ENCODE data around the gene CSAG3. TPM values are rescaled to one million over a fixed set of nuclear protein-coding genes. Genes with fewer than 3 reads are reported as not detected.
"Not testable (repeated sequence)": the region's sequence is repeated elsewhere in the genome, so short reads cannot be mapped to it uniquely, and the experiment has no call there.

The CSAG3 gene
- total RNA-seq, 1 experiment from 2014 or later = 0.26 TPM

DNA sequence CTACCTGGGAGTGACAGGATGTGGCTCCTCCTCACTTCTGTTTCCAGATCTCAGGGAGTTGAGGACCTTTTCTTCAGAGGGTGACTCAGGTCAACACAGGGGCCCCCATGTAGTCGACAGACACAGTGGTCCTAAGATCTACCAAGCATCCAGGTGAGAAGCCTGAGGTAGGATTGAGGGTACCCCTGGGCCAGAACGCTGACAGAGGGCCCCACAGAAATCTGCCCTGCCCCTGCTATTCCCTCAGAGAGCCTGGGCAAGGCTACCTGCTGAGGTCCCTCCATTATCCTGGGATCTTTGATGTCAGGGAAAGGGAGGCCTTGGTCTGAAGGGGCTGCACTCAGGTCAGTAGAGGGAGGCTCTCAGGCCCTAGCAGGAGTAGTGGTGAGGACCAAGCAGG lies 23.9 kb upstream of the CSAG3 start:
- H3K27me3 ChIP-seq (ENCODE audit: control insufficient read depth, insufficient read depth, low read length) = no peaks in the 10 kb centered on the region
- no peaks in the 10 kb centered on the region for H3K9me3 ChIP-seq (ENCODE audit: control insufficient read depth, insufficient read depth, low read depth, low read length)
- no peaks in the 10 kb centered on the region for H3K36me3 ChIP-seq (ENCODE audit: control insufficient read depth, insufficient read depth, low read length)
- DNase-seq (ENCODE audit: low read depth, low spot score) (no peak), ATAC-seq (no peak)
- POLR2A ChIA-PET = no interaction called here
- H3K4me3 ChIP-seq (ENCODE audit: low read depth in 2 of 2, low read length in 2 of 2) = no peak overlapping the region
- TF ChIP-seq, protein P1, sequence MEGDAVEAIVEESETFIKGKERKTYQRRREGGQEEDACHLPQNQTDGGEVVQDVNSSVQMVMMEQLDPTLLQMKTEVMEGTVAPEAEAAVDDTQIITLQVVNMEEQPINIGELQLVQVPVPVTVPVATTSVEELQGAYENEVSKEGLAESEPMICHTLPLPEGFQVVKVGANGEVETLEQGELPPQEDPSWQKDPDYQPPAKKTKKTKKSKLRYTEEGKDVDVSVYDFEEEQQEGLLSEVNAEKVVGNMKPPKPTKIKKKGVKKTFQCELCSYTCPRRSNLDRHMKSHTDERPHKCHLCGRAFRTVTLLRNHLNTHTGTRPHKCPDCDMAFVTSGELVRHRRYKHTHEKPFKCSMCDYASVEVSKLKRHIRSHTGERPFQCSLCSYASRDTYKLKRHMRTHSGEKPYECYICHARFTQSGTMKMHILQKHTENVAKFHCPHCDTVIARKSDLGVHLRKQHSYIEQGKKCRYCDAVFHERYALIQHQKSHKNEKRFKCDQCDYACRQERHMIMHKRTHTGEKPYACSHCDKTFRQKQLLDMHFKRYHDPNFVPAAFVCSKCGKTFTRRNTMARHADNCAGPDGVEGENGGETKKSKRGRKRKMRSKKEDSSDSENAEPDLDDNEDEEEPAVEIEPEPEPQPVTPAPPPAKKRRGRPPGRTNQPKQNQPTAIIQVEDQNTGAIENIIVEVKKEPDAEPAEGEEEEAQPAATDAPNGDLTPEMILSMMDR (IDR thresholded peaks at IDR 0.05) = no peak
- TF ChIP-seq SIN3A (IDR thresholded peaks at IDR 0.05; ENCODE audit: borderline replicate concordance, insufficient read depth, low read depth, low read length) (no peak), TCF7L2 (IDR thresholded peaks at IDR 0.05; ENCODE audit: low read depth, low read length) (no peak), POLR2AphosphoS5 (IDR thresholded peaks at IDR 0.05; ENCODE audit: low read depth, low read length) (no peak)
- TF ChIP-seq, protein P2, sequence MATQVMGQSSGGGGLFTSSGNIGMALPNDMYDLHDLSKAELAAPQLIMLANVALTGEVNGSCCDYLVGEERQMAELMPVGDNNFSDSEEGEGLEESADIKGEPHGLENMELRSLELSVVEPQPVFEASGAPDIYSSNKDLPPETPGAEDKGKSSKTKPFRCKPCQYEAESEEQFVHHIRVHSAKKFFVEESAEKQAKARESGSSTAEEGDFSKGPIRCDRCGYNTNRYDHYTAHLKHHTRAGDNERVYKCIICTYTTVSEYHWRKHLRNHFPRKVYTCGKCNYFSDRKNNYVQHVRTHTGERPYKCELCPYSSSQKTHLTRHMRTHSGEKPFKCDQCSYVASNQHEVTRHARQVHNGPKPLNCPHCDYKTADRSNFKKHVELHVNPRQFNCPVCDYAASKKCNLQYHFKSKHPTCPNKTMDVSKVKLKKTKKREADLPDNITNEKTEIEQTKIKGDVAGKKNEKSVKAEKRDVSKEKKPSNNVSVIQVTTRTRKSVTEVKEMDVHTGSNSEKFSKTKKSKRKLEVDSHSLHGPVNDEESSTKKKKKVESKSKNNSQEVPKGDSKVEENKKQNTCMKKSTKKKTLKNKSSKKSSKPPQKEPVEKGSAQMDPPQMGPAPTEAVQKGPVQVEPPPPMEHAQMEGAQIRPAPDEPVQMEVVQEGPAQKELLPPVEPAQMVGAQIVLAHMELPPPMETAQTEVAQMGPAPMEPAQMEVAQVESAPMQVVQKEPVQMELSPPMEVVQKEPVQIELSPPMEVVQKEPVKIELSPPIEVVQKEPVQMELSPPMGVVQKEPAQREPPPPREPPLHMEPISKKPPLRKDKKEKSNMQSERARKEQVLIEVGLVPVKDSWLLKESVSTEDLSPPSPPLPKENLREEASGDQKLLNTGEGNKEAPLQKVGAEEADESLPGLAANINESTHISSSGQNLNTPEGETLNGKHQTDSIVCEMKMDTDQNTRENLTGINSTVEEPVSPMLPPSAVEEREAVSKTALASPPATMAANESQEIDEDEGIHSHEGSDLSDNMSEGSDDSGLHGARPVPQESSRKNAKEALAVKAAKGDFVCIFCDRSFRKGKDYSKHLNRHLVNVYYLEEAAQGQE (IDR thresholded peaks at IDR 0.05; ENCODE audit: insufficient read depth in 1 of 2, low read depth in 2 of 2, low read length in 1 of 2) = no peak
- H3K27ac ChIP-seq (ENCODE audit: low read length) = no peak overlapping the region
- CTCF ChIA-PET = no interaction called here
- in situ Hi-C loops (cut with HindIII; ENCODE audit: low pct_unique_long_range_greater_than_20kb, low sequenced_read_pairs) (no loop called here), intact Hi-C loops (cut with micrococcal nuclease; ENCODE audit: unreplicated experiment) (no loop called here)
- H3K4me1 ChIP-seq (ENCODE audit: control insufficient read depth, insufficient read depth, low read length) = no peaks in the 10 kb centered on the region
- no TSS peak for BruUV-seq (replicated peaks)

DNA sequence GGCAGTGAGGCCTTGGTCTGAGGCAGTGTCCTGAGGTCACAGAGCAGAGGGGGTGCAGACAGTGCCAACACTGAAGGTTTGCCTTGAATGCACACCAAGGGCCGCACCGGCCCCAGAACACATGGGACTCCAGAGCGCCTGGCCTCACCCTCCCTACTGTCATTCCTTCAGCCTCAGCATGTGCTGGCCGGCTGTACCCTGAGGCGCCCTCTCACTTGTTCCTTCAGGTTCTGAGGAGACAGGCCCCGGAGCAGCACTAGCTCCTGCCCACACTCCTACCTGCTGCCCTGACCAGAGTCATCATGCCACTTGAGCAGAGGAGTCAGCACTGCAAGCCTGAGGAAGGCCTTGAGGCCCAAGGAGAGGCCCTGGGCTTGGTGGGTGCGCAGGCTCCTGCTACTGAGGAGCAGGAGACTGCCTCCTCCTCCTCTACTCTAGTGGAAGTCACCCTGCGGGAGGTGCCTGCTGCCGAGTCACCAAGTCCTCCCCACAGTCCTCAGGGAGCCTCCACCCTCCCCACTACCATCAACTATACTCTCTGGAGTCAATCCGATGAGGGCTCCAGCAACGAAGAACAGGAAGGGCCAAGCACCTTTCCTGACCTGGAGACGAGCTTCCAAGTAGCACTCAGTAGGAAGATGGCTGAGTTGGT lies 23.0 kb upstream of the CSAG3 start:
- H3K9me3 ChIP-seq (ENCODE audit: control insufficient read depth, insufficient read depth, low read depth, low read length) = no peaks in the 10 kb centered on the region
- intact Hi-C loops (cut with micrococcal nuclease; ENCODE audit: unreplicated experiment) (no loop called here), in situ Hi-C loops (cut with HindIII; ENCODE audit: low pct_unique_long_range_greater_than_20kb, low sequenced_read_pairs) (no loop called here)
- BruUV-seq (replicated peaks) = no TSS peak
- ATAC-seq (no peak; the same call in 1 of the 2 replicates), DNase-seq (ENCODE audit: low read depth, low spot score) (no peak)
- H3K27me3 ChIP-seq (ENCODE audit: control insufficient read depth, insufficient read depth, low read length) = no peaks in the 10 kb centered on the region
- CTCF ChIA-PET = no interaction called here
- no peak overlapping the region for H3K4me3 ChIP-seq (ENCODE audit: low read depth in 2 of 2, low read length in 2 of 2)
- H3K36me3 ChIP-seq (ENCODE audit: control insufficient read depth, insufficient read depth, low read length) = no peaks in the 10 kb centered on the region
- no peak overlapping the region for H3K27ac ChIP-seq (ENCODE audit: low read length)
- H3K4me1 ChIP-seq (ENCODE audit: control insufficient read depth, insufficient read depth, low read length) = no peaks in the 10 kb centered on the region
- TF ChIP-seq, protein P2 (IDR thresholded peaks at IDR 0.05; ENCODE audit: insufficient read depth in 1 of 2, low read depth in 2 of 2, low read length in 1 of 2) = no peak
- TF ChIP-seq POLR2AphosphoS5 (IDR thresholded peaks at IDR 0.05; ENCODE audit: low read depth, low read length) = no peak
- TF ChIP-seq, protein P1 (IDR thresholded peaks at IDR 0.05) = no peak
- no peak for TF ChIP-seq TCF7L2 (IDR thresholded peaks at IDR 0.05; ENCODE audit: low read depth, low read length)
- no peak for TF ChIP-seq SIN3A (IDR thresholded peaks at IDR 0.05; ENCODE audit: borderline replicate concordance, insufficient read depth, low read depth, low read length)
- POLR2A ChIA-PET = no interaction called here

DNA sequence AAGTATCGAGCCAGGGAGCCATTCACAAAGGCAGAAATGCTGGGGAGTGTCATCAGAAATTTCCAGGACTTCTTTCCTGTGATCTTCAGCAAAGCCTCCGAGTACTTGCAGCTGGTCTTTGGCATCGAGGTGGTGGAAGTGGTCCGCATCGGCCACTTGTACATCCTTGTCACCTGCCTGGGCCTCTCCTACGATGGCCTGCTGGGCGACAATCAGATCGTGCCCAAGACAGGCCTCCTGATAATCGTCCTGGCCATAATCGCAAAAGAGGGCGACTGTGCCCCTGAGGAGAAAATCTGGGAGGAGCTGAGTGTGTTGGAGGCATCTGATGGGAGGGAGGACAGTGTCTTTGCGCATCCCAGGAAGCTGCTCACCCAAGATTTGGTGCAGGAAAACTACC lies 22.5 kb upstream of the CSAG3 start:
- BruUV-seq (replicated peaks); H3K9me3 ChIP-seq (ENCODE audit: control insufficient read depth, insufficient read depth, low read depth, low read length); DNase-seq (ENCODE audit: low read depth, low spot score); H3K4me3 ChIP-seq (ENCODE audit: low read depth in 2 of 2, low read length in 2 of 2); H3K27me3 ChIP-seq (ENCODE audit: control insufficient read depth, insufficient read depth, low read length); in situ Hi-C loops (cut with HindIII; ENCODE audit: low pct_unique_long_range_greater_than_20kb, low sequenced_read_pairs); H3K36me3 ChIP-seq (ENCODE audit: control insufficient read depth, insufficient read depth, low read length); intact Hi-C loops (cut with micrococcal nuclease; ENCODE audit: unreplicated experiment); H3K4me1 ChIP-seq (ENCODE audit: control insufficient read depth, insufficient read depth, low read length); CTCF ChIA-PET; H3K27ac ChIP-seq (ENCODE audit: low read length); POLR2A ChIA-PET; ATAC-seq: not testable (repeated sequence)

Measured in Panc1 (cell line).